ENCODE results near the gene MCTP1. TPM values are rescaled to one million over a fixed set of nuclear protein-coding genes. Genes with fewer than 3 reads are reported as not detected.
A peak's percentile ranks its signal among the peaks of the same experiment; 100 is the strongest.

Gene MCTP1
- total RNA-seq, 1 donor from 2014 or later: 12.8 TPM

DNA sequence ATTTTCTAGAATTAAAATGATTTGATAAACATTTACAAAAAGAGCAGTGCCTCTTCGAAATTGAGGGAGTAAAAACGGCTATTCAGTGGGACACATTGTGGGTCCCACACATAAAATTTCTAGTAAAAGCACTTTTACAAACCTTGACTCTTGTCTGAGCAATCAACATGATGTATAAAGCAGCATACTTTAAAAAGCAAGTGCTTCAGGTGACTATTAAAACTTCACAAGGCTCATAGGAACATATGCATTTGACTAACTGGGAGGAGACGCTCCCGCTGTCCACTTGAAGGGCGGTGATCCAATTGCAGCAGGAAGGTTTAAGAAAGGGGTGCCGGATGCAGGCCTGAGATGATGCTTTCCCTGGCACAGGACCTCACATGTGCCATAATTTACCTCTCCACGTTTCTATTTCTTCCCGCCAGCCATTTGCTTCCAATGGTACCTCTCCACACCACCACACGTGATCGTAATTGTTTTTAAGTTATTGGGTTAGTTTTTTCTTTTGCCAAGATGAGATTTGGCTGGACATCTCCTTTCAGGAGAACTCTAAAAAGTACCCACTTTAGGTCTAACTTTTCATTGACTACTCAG lies 1.8 kb downstream of the MCTP1 start:
- intact Hi-C loops (cut with DNase I): no loop called here
- peak overlapping the region; percentile 47 to 53 for H3K4me3 ChIP-seq
- no peaks in the 10 kb centered on the region for H3K27me3 ChIP-seq

DNA sequence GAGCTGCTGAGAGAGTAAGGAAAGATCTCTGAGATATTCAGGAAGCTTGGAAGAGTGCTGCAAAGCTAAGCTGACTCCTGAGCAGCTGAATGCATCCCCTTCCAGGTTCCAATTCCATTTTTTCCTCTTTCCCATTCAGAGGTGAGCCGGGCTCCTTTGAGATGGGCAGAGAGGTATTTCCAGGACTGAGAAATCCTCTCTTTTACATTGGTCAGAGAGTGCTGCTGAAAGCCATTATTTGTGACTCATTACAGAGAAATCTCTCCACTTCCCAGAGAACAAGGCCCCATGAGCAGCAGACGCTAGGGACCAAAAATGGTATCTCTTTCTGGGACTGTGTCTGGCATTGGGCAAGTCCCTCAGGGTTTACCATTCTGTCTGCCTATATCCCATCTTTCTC lies 3.7 kb downstream of the MCTP1 start:
- TF ChIP-seq POLR2AphosphoS5 (IDR thresholded peaks at IDR 0.05; ENCODE audit: insufficient read depth in 1 of 2, low read depth in 1 of 2): no peak
- Histone ChIP-seq H3K4me1 (peaks cover 26% of the 10 kb centered on the region), H3K4me3 (no peak overlapping the region), H3K27ac (no peak overlapping the region), H3K27me3 (no peaks in the 10 kb centered on the region), H3K9me3 (no peaks in the 10 kb centered on the region), H3K36me3 (no peaks in the 10 kb centered on the region)
- no peak for DNase-seq (ENCODE audit: extremely low spot score in 2 of 2)
- intact Hi-C loops (cut with DNase I): no loop called here

More for the DNA sequence above, 1.8 kb downstream of the MCTP1 start:
- H3K27ac ChIP-seq: no peak overlapping the region
- peaks cover 26% of the 10 kb centered on the region for H3K4me1 ChIP-seq
- TF ChIP-seq, protein P1, sequence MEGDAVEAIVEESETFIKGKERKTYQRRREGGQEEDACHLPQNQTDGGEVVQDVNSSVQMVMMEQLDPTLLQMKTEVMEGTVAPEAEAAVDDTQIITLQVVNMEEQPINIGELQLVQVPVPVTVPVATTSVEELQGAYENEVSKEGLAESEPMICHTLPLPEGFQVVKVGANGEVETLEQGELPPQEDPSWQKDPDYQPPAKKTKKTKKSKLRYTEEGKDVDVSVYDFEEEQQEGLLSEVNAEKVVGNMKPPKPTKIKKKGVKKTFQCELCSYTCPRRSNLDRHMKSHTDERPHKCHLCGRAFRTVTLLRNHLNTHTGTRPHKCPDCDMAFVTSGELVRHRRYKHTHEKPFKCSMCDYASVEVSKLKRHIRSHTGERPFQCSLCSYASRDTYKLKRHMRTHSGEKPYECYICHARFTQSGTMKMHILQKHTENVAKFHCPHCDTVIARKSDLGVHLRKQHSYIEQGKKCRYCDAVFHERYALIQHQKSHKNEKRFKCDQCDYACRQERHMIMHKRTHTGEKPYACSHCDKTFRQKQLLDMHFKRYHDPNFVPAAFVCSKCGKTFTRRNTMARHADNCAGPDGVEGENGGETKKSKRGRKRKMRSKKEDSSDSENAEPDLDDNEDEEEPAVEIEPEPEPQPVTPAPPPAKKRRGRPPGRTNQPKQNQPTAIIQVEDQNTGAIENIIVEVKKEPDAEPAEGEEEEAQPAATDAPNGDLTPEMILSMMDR (IDR thresholded peaks at IDR 0.05): no peak
- TF ChIP-seq POLR2AphosphoS5 (IDR thresholded peaks at IDR 0.05; ENCODE audit: insufficient read depth in 1 of 2, low read depth in 1 of 2) (no peak), POLR2A (IDR thresholded peaks at IDR 0.05) (no peak)
- no peak for DNase-seq (ENCODE audit: extremely low spot score in 2 of 2)
- no peaks in the 10 kb centered on the region for H3K9me3 ChIP-seq
- H3K36me3 ChIP-seq: no peaks in the 10 kb centered on the region

DNA sequence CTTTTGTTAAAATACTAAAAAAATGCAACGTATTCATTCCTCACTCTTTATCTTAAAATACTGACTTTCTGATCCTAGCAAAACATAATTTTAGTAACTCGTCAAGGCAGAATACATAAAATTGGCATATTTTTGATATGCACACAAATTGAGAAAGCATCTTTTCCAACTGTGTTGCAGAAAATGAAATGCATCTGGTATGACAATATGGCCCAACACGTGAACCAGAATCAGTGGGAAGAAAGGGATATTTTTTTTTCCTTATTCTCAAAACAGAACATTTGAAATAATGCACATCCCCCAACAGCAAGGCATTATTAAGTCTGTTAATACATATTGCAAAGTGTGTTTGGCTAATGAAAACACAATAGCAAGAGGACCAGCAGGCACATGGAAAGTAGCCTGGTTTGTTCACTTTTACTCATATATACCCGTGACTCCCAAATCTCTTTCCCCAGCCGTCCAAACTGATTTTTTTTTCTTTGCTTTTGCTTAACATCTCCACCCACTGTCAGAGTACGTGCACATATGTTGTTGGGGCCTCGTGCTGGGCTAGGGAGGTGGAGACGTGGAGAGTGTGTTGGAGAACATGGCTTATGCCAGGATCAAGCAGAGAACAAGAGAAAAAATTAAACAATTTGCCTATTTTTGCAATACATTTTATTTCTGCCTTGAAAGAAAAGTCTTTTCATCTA lies 4.3 kb downstream of the MCTP1 start:
- no peaks in the 10 kb centered on the region for H3K9me3 ChIP-seq
- H3K4me3 ChIP-seq: no peak overlapping the region
- no peaks in the 10 kb centered on the region for H3K36me3 ChIP-seq
- intact Hi-C loops (cut with DNase I): no loop called here
- TF ChIP-seq POLR2A (IDR thresholded peaks at IDR 0.05): no peak
- TF ChIP-seq, protein P1 (IDR thresholded peaks at IDR 0.05): no peak
- no peak for TF ChIP-seq POLR2AphosphoS5 (IDR thresholded peaks at IDR 0.05; ENCODE audit: insufficient read depth in 1 of 2, low read depth in 1 of 2)
- peaks cover 25% of the 10 kb centered on the region for H3K4me1 ChIP-seq
- no peaks in the 10 kb centered on the region for H3K27me3 ChIP-seq
- DNase-seq (ENCODE audit: extremely low spot score in 2 of 2): no peak
- no peak overlapping the region for H3K27ac ChIP-seq

DNA sequence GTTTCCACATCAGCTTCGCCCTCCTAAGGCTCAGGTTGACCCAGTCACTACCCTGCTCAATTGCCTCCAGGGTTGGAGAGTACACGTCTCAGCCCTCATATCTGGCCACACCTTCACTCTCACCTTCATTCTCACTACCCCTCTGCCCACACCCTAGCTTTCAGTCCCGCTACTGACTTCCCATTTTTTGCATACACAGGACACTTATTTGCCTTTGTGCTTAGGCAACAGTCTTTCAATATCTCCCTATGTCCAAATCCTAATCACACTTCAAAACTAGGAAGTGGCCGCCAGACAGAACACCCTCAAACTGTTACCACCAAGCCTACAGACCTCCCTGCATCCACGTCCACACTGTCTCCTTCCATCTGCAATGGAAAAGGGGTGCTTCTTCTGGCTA lies 10.9 kb downstream of the MCTP1 start:
- H3K9me3 ChIP-seq: no peaks in the 10 kb centered on the region
- intact Hi-C loops (cut with DNase I): no loop called here
- no peak for TF ChIP-seq POLR2AphosphoS5 (IDR thresholded peaks at IDR 0.05; ENCODE audit: insufficient read depth in 1 of 2, low read depth in 1 of 2)
- no peak for TF ChIP-seq POLR2A (IDR thresholded peaks at IDR 0.05)
- TF ChIP-seq, protein P1 (IDR thresholded peaks at IDR 0.05): no peak
- H3K4me3 ChIP-seq: no peak overlapping the region
- no peaks in the 10 kb centered on the region for H3K36me3 ChIP-seq
- DNase-seq (ENCODE audit: extremely low spot score in 2 of 2): no peak
- no peaks in the 10 kb centered on the region for H3K27me3 ChIP-seq
- H3K27ac ChIP-seq: no peak overlapping the region
- H3K4me1 ChIP-seq: no peaks in the 10 kb centered on the region

DNA sequence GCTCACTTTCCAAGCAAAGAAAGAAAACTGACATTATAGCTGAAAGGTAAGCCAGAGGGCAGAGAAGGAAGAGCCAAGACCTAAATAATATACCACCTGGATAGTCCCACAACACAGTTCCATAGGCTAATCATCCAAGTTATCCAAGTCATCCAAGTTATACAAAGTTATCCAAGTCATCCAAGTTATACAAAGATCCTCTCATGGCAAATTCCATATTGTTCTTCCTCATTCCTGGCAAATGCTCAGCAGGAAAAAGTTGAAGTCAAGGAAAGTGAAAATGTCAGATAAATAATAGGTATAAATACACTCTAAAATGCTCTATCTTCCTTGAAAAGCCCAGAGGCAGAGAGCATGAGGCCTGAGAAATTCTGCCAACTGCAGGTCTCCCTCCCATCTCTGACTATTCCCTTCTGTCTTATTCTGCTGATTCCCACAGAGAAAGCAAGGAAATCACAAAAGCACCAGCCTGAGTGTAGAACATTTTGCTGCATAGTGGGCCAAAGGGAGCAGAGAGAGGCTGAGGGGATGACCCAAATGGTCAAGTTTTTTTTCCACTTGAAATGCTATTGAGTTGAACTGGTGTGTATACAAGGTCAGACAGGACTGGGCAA lies 12.5 kb downstream of the MCTP1 start:
- no peak for DNase-seq (ENCODE audit: extremely low spot score in 2 of 2)
- H3K27me3 ChIP-seq: no peaks in the 10 kb centered on the region
- no peak overlapping the region for H3K27ac ChIP-seq
- TF ChIP-seq POLR2AphosphoS5 (IDR thresholded peaks at IDR 0.05; ENCODE audit: insufficient read depth in 1 of 2, low read depth in 1 of 2) (no peak), POLR2A (IDR thresholded peaks at IDR 0.05) (no peak)
- TF ChIP-seq, protein P1 (IDR thresholded peaks at IDR 0.05): no peak
- H3K36me3 ChIP-seq: no peaks in the 10 kb centered on the region
- no peaks in the 10 kb centered on the region for H3K9me3 ChIP-seq
- H3K4me1 ChIP-seq: no peaks in the 10 kb centered on the region
- intact Hi-C loops (cut with DNase I): no loop called here
- H3K4me3 ChIP-seq: no peak overlapping the region

Data from vagina (tissue), 2 donors.